HG03280 (cell line): ENCODE data around the gene MLH3.

ENCODE experiments used
- ATAC-seq: cut with Tn5 transposase; IDR thresholded peaks from one replicate; pipeline ENCODE4 v1.9.1; 2021; ENCODE audit warnings: mild to moderate bottlenecking, moderate library complexity; ENCODE audit not compliant: unreplicated experiment

The MLH3 gene

DNA sequence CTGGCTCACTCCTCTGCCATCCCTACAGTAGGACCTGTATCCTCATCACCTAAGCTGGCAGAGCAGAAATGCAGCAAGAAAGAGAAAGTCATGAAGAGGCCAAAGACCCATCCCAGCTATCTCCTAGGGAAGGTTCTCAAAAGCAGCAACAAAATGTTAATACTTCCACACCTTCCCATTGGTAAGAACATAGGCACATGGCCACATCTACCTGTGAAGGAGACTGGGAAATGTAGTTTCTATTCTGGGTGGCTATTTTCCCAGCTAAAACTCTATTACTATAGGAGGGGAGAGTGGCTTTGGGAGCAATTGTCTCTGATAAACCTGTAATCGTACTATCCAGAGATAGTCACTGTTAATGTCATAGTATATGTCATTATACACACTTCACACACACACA is 62.3 kb downstream of the MLH3 start:
- no peak for ATAC-seq

DNA sequence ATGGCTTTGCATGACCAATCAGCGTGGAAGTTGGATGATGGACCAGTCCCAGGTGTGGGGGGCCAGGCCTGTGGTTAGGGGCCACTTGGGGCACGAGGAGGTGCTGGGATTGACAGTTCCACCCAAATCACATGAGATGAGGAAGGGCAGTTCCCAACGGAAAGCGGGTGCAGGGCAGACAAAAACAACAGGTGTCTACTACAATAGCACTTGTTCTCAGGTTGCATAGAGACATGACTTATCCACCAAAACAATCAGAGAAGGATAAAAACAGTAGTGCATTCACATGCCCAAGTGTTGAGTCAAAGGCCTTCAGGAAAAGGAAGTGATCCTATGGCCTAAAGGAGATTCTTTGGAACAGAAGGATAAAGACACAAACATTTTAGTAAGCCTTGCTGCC is 63.1 kb downstream of the MLH3 start:
- ATAC-seq: no peak

DNA sequence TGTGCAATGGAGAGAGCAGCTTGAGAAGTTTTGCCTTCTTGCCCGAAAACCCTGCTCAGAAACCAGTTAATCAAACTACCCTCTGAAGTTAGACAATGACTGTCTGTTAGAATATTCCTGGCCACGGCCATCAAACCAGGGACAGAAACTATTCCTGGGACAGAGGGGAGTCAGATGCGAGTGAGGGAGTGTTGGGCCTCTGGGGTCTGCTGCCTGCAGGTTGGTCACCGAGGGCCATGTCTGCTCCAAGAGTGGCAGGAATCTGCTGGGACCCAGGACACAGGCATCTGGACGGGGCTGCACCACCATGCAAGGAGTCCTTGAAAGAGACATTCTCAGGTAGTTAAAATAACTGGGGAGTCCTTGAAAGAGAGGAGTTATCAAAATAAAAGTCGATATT is 65.5 kb downstream of the MLH3 start:
- no peak for ATAC-seq

DNA sequence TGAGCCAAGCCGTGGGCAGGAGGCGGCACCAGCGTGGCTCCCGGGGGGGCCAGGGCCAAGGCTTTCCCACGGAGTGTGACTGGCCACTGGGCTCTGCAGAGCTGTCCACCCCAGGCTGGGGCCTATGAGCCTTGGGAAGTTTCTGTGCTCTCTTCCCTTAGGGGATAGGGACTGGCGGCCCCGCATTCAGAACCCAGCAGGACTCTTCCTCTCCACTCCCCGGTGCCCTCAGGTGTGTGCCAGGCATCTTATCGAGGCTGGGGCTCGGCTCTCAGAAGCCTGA is 66.3 kb downstream of the MLH3 start:
- ATAC-seq: no peak

GRCh38 chr14:74984236-74985027 is 66.8 kb downstream of the MLH3 start:
- no peak for ATAC-seq

- no peak for ATAC-seq
Measured at GRCh38 chr14:74983343-74983742, 67.9 kb downstream of the MLH3 start.

DNA sequence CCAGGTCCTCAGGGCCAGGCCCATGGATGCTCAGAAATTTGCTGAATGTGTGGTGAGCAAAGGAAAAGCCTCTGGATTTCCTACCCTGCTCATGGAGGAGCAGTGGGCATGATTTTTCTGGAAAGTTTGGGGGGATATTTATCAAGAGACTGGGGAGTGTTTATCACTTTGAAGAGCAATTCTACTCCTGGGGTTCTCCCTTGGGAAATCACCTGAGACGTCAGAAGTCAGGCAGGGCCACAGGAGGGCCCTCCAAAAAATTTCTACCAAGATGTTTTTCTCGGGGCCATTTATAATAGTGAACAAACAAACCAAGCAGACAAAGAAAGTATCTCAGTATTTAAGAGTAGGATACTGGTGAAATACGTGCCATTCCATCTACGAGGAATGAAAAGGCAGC is 68.6 kb downstream of the MLH3 start:
- ATAC-seq: no peak

GRCh38 chr14:74981833-74982232 is 69.4 kb downstream of the MLH3 start:
- no peak for ATAC-seq

DNA sequence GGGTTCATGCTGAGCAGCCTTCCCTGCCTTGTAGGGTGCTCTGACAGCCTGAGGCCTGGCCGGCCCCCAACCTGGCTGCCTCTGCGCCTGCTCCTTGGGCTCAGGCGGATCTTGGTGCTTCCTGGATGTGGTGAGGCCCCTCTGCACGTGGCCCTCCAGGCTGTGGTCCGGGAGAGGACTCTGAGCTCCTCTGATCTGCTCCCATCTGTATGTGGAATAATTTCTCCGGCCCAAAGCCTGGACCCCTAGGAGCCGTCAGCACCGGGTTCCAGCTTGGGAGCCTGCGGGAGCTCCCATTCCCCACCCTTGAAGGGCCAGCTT is 69.8 kb downstream of the MLH3 start:
- no peak for ATAC-seq

- ATAC-seq: no peak
Measured at GRCh38 chr14:74980731-74981461, 70.4 kb downstream of the MLH3 start.

DNA sequence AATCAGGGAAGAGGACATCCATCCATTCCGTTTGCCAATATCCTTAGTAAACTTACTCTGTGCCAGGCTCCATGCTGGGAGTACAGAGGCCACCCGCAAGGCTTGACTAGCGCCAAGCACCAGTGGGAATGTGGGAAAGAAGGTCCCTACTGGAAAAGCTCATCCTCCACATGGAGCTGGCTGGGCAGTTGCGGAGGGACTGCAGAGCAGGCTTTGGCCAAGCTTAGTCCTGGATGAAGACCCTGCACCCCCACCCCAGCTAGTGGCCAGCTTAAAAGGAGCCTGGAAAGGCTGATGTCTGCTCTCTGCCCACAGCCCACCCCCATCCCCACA is 70.9 kb downstream of the MLH3 start:
- ATAC-seq: no peak

- no peak for ATAC-seq
Measured at GRCh38 chr14:74979442-74980397, 71.5 kb downstream of the MLH3 start.

DNA sequence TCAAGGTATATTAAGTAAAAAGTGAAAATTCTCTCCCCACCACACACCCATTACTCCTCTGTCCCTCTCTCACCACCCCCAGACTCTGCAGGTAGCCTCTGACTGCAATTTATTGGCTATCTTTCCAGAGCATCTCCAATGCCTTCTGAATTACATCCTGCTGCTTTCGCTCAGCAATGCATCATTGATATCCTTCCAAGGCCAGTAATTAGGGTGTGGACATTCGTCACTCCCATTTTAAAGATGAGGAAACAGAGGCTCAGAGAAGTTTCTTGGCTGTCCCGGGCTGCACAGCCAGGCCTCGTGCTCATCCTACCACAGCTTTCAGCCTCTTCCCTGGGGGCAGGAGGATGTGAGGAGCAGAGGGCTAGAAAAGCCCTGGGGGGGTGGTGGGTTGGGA is 72.2 kb downstream of the MLH3 start:
- ATAC-seq: no peak

GRCh38 chr14:74978416-74978947 is 72.8 kb downstream of the MLH3 start:
- ATAC-seq: no peak

GRCh38 chr14:74977901-74978385 is 73.3 kb downstream of the MLH3 start:
- ATAC-seq: no peak

- no peak for ATAC-seq
Measured at GRCh38 chr14:74977164-74977900, 73.9 kb downstream of the MLH3 start.

- ATAC-seq: no peak
Measured at GRCh38 chr14:74976264-74977113, 74.8 kb downstream of the MLH3 start.

GRCh38 chr14:74975059-74975810 is 76.0 kb downstream of the MLH3 start:
- ATAC-seq: no peak
